ENCODE data around the gene LURAP1L.

The LURAP1L gene

DNA sequence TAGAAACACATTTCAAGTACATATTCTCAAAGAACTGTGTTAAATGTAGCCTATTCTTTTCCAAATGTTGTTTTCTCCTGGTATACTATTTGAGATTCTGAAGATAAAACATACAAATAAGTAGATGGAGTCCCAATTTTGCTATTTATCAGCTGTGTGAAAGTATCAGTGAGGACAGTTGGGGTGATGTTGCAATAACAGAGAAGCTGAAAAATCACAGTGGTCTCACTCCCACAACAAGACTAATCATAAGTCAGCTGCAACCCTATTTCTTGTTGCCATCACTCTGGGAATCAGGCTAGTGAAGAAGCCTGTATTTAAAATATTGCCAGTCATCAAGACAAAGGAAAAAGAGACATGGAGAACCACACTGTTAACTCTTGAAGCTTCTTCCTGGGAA is 25.9 kb upstream of the LURAP1L start:
- H3K36me3 ChIP-seq (ENCODE audit: control insufficient read depth, insufficient read depth, low read length), result no peaks in the 10 kb centered on the region
- no peak overlapping the region for H3K27ac ChIP-seq (ENCODE audit: insufficient read depth, low read depth, low read length, poor library complexity, severe bottlenecking)
- no peak overlapping the region for H3K4me3 ChIP-seq (ENCODE audit: insufficient read depth, low read depth, low read length)
- H3K4me1 ChIP-seq (ENCODE audit: control insufficient read depth, insufficient read depth, low read length), result no peaks in the 10 kb centered on the region
- no peaks in the 10 kb centered on the region for H3K27me3 ChIP-seq (ENCODE audit: control insufficient read depth, insufficient read depth, low read length, poor library complexity, severe bottlenecking)
- H3K9me3 ChIP-seq (ENCODE audit: control insufficient read depth, low read length), result no peaks in the 10 kb centered on the region

- H3K36me3 ChIP-seq (ENCODE audit: control insufficient read depth, insufficient read depth, low read length), result no peaks in the 10 kb centered on the region
- H3K4me3 ChIP-seq (ENCODE audit: insufficient read depth, low read depth, low read length), result no peak overlapping the region
- no peak overlapping the region for H3K27ac ChIP-seq (ENCODE audit: insufficient read depth, low read depth, low read length, poor library complexity, severe bottlenecking)
- H3K4me1 ChIP-seq (ENCODE audit: control insufficient read depth, insufficient read depth, low read length), result no peaks in the 10 kb centered on the region
- no peaks in the 10 kb centered on the region for H3K9me3 ChIP-seq (ENCODE audit: control insufficient read depth, low read length)
- no peaks in the 10 kb centered on the region for H3K27me3 ChIP-seq (ENCODE audit: control insufficient read depth, insufficient read depth, low read length, poor library complexity, severe bottlenecking)
- WGBS, 2 experiments, result 82 to 85% methylated on average over 2 to 3 of the region's 3 CpGs
These were observed 20.9 kb upstream of the LURAP1L start for GRCh38 chr9:12753931-12754330.

DNA sequence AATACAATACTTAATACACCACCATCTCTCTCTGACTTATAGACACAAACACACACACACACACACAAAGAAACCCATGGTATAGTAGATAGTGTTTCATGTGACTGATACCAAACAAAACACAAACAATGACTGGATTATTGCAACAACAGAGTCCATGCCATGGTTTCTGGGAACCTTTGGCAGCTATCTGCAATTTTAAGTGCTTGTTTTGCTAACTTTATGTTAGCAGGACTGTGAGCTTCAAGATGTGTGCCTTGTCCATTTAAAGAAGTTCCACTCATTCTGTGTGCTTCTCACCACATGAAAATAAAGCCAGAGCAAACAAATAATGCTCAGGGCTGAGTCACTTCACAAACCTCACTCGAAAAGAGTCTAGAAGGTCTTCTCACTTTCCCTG is 15.1 kb upstream of the LURAP1L start:
- H3K4me3 ChIP-seq (ENCODE audit: insufficient read depth, low read depth, low read length), result no peak overlapping the region
- no peaks in the 10 kb centered on the region for H3K36me3 ChIP-seq (ENCODE audit: control insufficient read depth, insufficient read depth, low read length)
- WGBS, 2 experiments, result 71 to 92% methylated on average over 1 of the region's 1 CpG
- no peaks in the 10 kb centered on the region for H3K27me3 ChIP-seq (ENCODE audit: control insufficient read depth, insufficient read depth, low read length, poor library complexity, severe bottlenecking)
- H3K27ac ChIP-seq (ENCODE audit: insufficient read depth, low read depth, low read length, poor library complexity, severe bottlenecking), result no peak overlapping the region
- H3K9me3 ChIP-seq (ENCODE audit: control insufficient read depth, low read length), result no peaks in the 10 kb centered on the region
- H3K4me1 ChIP-seq (ENCODE audit: control insufficient read depth, insufficient read depth, low read length), result no peaks in the 10 kb centered on the region

DNA sequence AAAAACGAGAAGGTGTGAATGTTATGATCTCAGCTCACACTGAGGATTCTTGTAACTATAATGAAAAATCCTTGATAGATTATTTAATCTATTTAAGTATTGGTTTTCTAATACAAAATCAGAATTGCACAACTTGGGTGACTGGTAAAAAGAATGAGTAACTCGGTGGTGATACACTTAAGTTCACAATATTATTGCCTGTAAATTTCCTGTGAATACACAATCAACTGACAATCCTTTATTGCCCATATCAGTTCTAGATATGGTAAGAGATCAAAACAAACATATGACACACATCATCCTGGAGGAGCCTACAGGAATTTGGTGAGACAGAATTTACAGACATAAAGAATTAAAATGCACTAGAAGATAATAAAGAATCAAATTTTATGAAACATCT is 14.1 kb upstream of the LURAP1L start:
- no peak overlapping the region for H3K27ac ChIP-seq (ENCODE audit: insufficient read depth, low read depth, low read length, poor library complexity, severe bottlenecking)
- H3K36me3 ChIP-seq (ENCODE audit: control insufficient read depth, insufficient read depth, low read length), result no peaks in the 10 kb centered on the region
- WGBS, 2 experiments, result 50% methylated on average over 1 of the region's 2 CpGs; no CpG with 5 or more reads in 1 of the 2 experiments
- H3K27me3 ChIP-seq (ENCODE audit: control insufficient read depth, insufficient read depth, low read length, poor library complexity, severe bottlenecking), result no peaks in the 10 kb centered on the region
- no peak overlapping the region for H3K4me3 ChIP-seq (ENCODE audit: insufficient read depth, low read depth, low read length)
- H3K9me3 ChIP-seq (ENCODE audit: control insufficient read depth, low read length), result no peaks in the 10 kb centered on the region
- no peaks in the 10 kb centered on the region for H3K4me1 ChIP-seq (ENCODE audit: control insufficient read depth, insufficient read depth, low read length)

DNA sequence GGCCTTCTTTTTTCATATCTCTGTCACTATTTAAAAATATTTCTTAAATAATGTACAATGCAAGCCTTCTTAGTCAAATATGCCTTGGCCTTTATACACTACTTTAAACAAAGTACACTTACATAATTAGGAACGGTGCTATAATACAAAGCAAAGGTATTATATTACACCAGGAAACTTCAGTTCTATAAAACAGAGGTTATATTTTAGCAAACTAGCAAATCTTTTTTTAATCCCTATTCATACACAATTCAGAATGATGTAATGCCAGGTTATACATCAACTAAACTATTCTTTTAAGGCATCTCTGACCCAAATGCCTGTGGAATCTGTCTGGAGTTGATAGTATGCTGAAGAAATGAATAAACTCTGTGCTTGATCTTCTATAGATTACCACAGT is 10.7 kb upstream of the LURAP1L start:
- no peak overlapping the region for H3K27ac ChIP-seq (ENCODE audit: insufficient read depth, low read depth, low read length, poor library complexity, severe bottlenecking)
- 93 to 100% methylated on average over 1 of the region's 1 CpG for WGBS, 2 experiments

DNA sequence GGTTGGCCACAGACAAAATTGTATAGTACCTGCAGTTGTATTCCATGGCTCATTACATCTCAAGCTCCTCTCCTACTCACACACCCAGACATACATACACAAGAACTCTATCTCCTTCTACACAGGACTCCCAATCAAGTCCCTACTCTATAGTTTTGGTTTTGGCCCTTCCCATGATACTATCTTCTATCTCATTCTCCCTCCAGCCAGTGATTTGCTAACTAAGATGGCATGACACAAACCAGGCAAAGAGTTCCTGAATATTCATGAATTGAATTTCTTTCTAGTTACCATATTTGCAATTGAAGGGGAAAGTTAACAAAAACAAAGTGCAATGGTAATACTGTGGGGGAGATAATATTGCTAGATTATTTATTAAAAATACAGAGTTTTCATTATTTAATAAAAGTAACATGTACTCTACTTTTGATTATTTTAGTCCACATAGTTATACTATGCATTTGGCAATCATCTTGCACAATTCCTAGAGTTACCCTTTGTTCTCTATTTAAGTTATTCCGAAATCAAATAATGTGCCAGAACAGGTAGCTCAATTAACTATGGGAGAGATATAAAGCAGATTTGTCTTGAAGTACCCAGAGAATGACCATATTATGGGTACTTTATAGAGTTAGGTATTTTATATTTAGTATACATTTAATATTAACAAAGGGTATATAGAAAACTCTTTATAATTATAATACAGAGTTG is 9.6 kb upstream of the LURAP1L start:
- WGBS, 2 experiments, result 100% methylated on average over 1 of the region's 1 CpG
- Histone ChIP-seq H3K4me1 (ENCODE audit: control insufficient read depth, insufficient read depth, low read length) (no peaks in the 10 kb centered on the region), H3K36me3 (ENCODE audit: control insufficient read depth, insufficient read depth, low read length) (no peaks in the 10 kb centered on the region), H3K27me3 (ENCODE audit: control insufficient read depth, insufficient read depth, low read length, poor library complexity, severe bottlenecking) (no peaks in the 10 kb centered on the region), H3K27ac (ENCODE audit: insufficient read depth, low read depth, low read length, poor library complexity, severe bottlenecking) (no peak overlapping the region), H3K9me3 (ENCODE audit: control insufficient read depth, low read length) (no peaks in the 10 kb centered on the region), H3K4me3 (ENCODE audit: insufficient read depth, low read depth, low read length) (no peak overlapping the region)

More for the DNA sequence above, 10.7 kb upstream of the LURAP1L start:
- Histone ChIP-seq H3K9me3 (ENCODE audit: control insufficient read depth, low read length) (no peaks in the 10 kb centered on the region), H3K4me3 (ENCODE audit: insufficient read depth, low read depth, low read length) (no peak overlapping the region), H3K36me3 (ENCODE audit: control insufficient read depth, insufficient read depth, low read length) (no peaks in the 10 kb centered on the region), H3K27me3 (ENCODE audit: control insufficient read depth, insufficient read depth, low read length, poor library complexity, severe bottlenecking) (no peaks in the 10 kb centered on the region), H3K4me1 (ENCODE audit: control insufficient read depth, insufficient read depth, low read length) (no peaks in the 10 kb centered on the region)

DNA sequence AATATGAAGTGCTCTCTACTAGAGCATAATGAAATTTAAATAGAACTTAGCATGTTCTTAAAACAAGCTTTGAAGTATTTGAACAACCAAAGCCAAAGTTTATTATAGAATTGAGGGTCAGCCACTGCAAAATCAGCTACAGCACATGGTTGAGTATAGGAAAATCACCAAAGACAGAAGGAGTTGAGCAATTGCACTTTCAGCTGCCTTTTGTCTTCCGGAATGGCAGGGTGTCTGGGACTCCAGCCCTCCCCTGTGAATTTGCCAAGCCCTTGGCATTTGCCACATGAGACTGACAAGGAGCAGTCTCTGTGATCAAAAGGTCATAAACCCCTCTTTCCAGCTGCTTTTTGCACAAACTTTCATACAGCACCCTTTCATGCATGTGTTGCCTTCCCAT is 8.5 kb upstream of the LURAP1L start:
- WGBS, 2 experiments, result 58 to 69% methylated on average over 1 of the region's 1 CpG
- H3K4me3 ChIP-seq (ENCODE audit: insufficient read depth, low read depth, low read length), result no peak overlapping the region
- H3K4me1 ChIP-seq (ENCODE audit: control insufficient read depth, insufficient read depth, low read length), result no peaks in the 10 kb centered on the region
- H3K36me3 ChIP-seq (ENCODE audit: control insufficient read depth, insufficient read depth, low read length), result no peaks in the 10 kb centered on the region
- H3K27ac ChIP-seq (ENCODE audit: insufficient read depth, low read depth, low read length, poor library complexity, severe bottlenecking), result no peak overlapping the region
- no peaks in the 10 kb centered on the region for H3K9me3 ChIP-seq (ENCODE audit: control insufficient read depth, low read length)
- no peaks in the 10 kb centered on the region for H3K27me3 ChIP-seq (ENCODE audit: control insufficient read depth, insufficient read depth, low read length, poor library complexity, severe bottlenecking)

DNA sequence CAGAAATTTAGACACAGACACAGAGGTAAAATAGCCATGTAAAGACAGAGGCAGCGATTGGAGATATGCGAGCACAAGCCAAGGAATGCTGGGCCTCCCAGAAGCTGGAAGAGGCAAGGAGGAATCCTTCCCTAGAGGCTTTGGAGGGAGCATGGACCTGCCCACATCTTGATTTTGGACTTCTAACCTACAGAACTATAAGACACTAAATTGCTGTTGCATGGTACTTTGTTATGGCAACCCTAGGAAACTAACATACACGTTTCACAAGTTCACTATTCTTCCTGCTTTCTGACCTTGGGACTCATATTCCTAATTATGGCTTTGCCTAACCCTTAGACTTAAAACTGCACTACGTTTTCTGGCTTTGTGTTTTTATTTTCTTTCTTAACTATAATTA is 4.6 kb upstream of the LURAP1L start:
- Histone ChIP-seq H3K4me1 (ENCODE audit: control insufficient read depth, insufficient read depth, low read length) (no peaks in the 10 kb centered on the region), H3K36me3 (ENCODE audit: control insufficient read depth, insufficient read depth, low read length) (no peaks in the 10 kb centered on the region), H3K9me3 (ENCODE audit: control insufficient read depth, low read length) (no peaks in the 10 kb centered on the region), H3K27me3 (ENCODE audit: control insufficient read depth, insufficient read depth, low read length, poor library complexity, severe bottlenecking) (peaks cover 5% of the 10 kb centered on the region), H3K27ac (ENCODE audit: insufficient read depth, low read depth, low read length, poor library complexity, severe bottlenecking) (no peak overlapping the region), H3K4me3 (ENCODE audit: insufficient read depth, low read depth, low read length) (no peak overlapping the region)
- 88 to 92% methylated on average over 4 of the region's 4 CpGs for WGBS, 2 experiments

GRCh38 chr9:12771891-12772290 is 2.9 kb upstream of the LURAP1L start:
- H3K27ac ChIP-seq (ENCODE audit: insufficient read depth, low read depth, low read length, poor library complexity, severe bottlenecking), result no peak overlapping the region
- H3K27me3 ChIP-seq (ENCODE audit: control insufficient read depth, insufficient read depth, low read length, poor library complexity, severe bottlenecking), result peaks cover 14% of the 10 kb centered on the region
- H3K36me3 ChIP-seq (ENCODE audit: control insufficient read depth, insufficient read depth, low read length), result no peaks in the 10 kb centered on the region
- no peaks in the 10 kb centered on the region for H3K9me3 ChIP-seq (ENCODE audit: control insufficient read depth, low read length)
- WGBS, 2 experiments, result 82 to 100% methylated on average over 2 to 3 of the region's 3 CpGs
- H3K4me1 ChIP-seq (ENCODE audit: control insufficient read depth, insufficient read depth, low read length), result no peaks in the 10 kb centered on the region
- H3K4me3 ChIP-seq (ENCODE audit: insufficient read depth, low read depth, low read length), result no peak overlapping the region

- WGBS, 2 experiments, result 89 to 91% methylated on average over 1 to 2 of the region's 2 CpGs
- Histone ChIP-seq H3K9me3 (ENCODE audit: control insufficient read depth, low read length) (no peaks in the 10 kb centered on the region), H3K4me3 (ENCODE audit: insufficient read depth, low read depth, low read length) (no peak overlapping the region), H3K27ac (ENCODE audit: insufficient read depth, low read depth, low read length, poor library complexity, severe bottlenecking) (no peak overlapping the region), H3K36me3 (ENCODE audit: control insufficient read depth, insufficient read depth, low read length) (no peaks in the 10 kb centered on the region), H3K4me1 (ENCODE audit: control insufficient read depth, insufficient read depth, low read length) (no peaks in the 10 kb centered on the region), H3K27me3 (ENCODE audit: control insufficient read depth, insufficient read depth, low read length, poor library complexity, severe bottlenecking) (peaks cover 14% of the 10 kb centered on the region)
These were observed 1.3 kb upstream of the LURAP1L start for GRCh38 chr9:12773562-12773961.
